CD4-positive, alpha-beta T cell treated with Interleukin-15 for 1 hour (primary cell): ENCODE data around the gene TTI1.

Experiments
- DNase-seq: peaks from one replicate; pipeline ENCODE4 v3.0.0-alpha.2; 2020

Gene TTI1

GRCh38 chr20:37934634-37935375, 98.5 kb downstream of the TTI1 start:
- DNase-seq: no peak

- DNase-seq: no peak
Observed at GRCh38 chr20:37933786-37934633, 99.2 kb downstream of the TTI1 start.
